Caco-2 (cell line): ENCODE results near the gene TNP2. TPM values are rescaled to one million over a fixed set of nuclear protein-coding genes. Genes with fewer than 3 reads are reported as not detected.

ENCODE experiments used
- BruUV-seq: library from RNA; stranded (reverse); fragments of 400-500 nt; replicated peaks from 2 replicates; lab custom pipeline; 2021; lab: Mats Ljungman, UMichigan
- CTCF ChIA-PET: fragments of 300-600 bp; sonication (Branson Sonifier 250); formaldehyde crosslinking; loops from one replicate; lab custom pipeline; 2022; ENCODE audit warnings: antibody characterized with exemption; lab: Charles Lee
- POLR2A ChIA-PET: fragments of 300-600 bp; sonication (Branson Sonifier 250); formaldehyde crosslinking; loops from one replicate; lab custom pipeline; 2022; ENCODE audit warnings: antibody characterized with exemption; lab: Charles Lee
- DNase-seq, 2 experiments: peaks; one replicate each; pipeline versions ENCODE4 v3.0.0 to v3.0.0-alpha.2; 2020 to 2022
- H3K27me3 ChIP-seq: replicated peaks from 2 replicates; pipeline ENCODE4 v1.6.0; 2011; ENCODE audit warnings: low read length; ENCODE audit not compliant: control insufficient read depth, insufficient read depth
- H3K36me3 ChIP-seq: 2 replicates; pipeline ENCODE4 v1.5.1; 2011; ENCODE audit warnings: low read length; ENCODE audit not compliant: control insufficient read depth, insufficient read depth
- H3K4me1 ChIP-seq: fragments of 250-450 bp; sonication (Bioruptor Pico); 2 replicates; pipeline ENCODE4 v1.5.1; 2020; ENCODE audit warnings: mild to moderate bottlenecking
- H3K4me3 ChIP-seq: 2 replicates; pipeline ENCODE4 v1.5.1; 2011; ENCODE audit warnings: low read depth, mild to moderate bottlenecking, control low read depth, low read length
- H3K9me3 ChIP-seq: fragments of 250-450 bp; sonication (Bioruptor Pico); 2 replicates; pipeline ENCODE4 v1.5.1; 2020; ENCODE audit warnings: mild to moderate bottlenecking, moderate library complexity
- H3K27ac Mint-ChIP-seq: one replicate; pipeline ENCODE4 v1.8.0; 2022; ENCODE audit warnings: mixed read lengths; ENCODE audit not compliant: unreplicated experiment
- H3K27me3 Mint-ChIP-seq: one replicate; pipeline ENCODE4 v1.8.0; 2022; ENCODE audit warnings: mixed read lengths; ENCODE audit not compliant: insufficient read depth, unreplicated experiment
- H3K36me3 Mint-ChIP-seq: one replicate; pipeline ENCODE4 v1.8.0; 2022; ENCODE audit warnings: mild to moderate bottlenecking, mixed read lengths; ENCODE audit not compliant: insufficient read depth, unreplicated experiment
- H3K4me1 Mint-ChIP-seq: one replicate; pipeline ENCODE4 v1.8.0; 2022; ENCODE audit warnings: low read depth, mixed read lengths; ENCODE audit not compliant: unreplicated experiment
- H3K4me3 Mint-ChIP-seq: one replicate; pipeline ENCODE4 v1.8.0; 2022; ENCODE audit warnings: mild to moderate bottlenecking, moderate library complexity, mixed read lengths; ENCODE audit not compliant: unreplicated experiment
- H3K9me3 Mint-ChIP-seq: one replicate; pipeline ENCODE4 v1.8.0; 2022; ENCODE audit warnings: mixed read lengths; ENCODE audit not compliant: unreplicated experiment
- intact Hi-C: fragments of 100-400 bp; cut with micrococcal nuclease; formaldehyde crosslinking; loops from one replicate; pipeline ENCODE4 v1.10.0; 2022; ENCODE audit not compliant: unreplicated experiment
- total RNA-seq: library from RNA; stranded (reverse); gene quantifications from 2 replicates; pipeline ENCODE4 v1.2.3, GENCODE V29; 2022
- TF ChIP-seq, protein P1 (sequence below), 2 experiments: fragments of 200-600 bp in 1 of 2; IDR thresholded peaks; 1 replicate in 1 of 2; 2 replicates in 1 of 2; pipeline versions ENCODE4 v1.5.1 to v1.8.0; 2011 to 2022; ENCODE audit warnings: antibody characterized with exemption in 1 of 2, control low read depth in 1 of 2, inconsistent platforms in 1 of 2, low read depth in 1 of 2, low read length in 1 of 2, mild to moderate bottlenecking in 1 of 2, moderate library complexity in 1 of 2; ENCODE audit not compliant: insufficient read depth in 1 of 2, severe bottlenecking in 1 of 2, unreplicated experiment in 1 of 2

TNP2 gene
- total RNA-seq, 1 experiment from 2014 or later, result not detected

DNA sequence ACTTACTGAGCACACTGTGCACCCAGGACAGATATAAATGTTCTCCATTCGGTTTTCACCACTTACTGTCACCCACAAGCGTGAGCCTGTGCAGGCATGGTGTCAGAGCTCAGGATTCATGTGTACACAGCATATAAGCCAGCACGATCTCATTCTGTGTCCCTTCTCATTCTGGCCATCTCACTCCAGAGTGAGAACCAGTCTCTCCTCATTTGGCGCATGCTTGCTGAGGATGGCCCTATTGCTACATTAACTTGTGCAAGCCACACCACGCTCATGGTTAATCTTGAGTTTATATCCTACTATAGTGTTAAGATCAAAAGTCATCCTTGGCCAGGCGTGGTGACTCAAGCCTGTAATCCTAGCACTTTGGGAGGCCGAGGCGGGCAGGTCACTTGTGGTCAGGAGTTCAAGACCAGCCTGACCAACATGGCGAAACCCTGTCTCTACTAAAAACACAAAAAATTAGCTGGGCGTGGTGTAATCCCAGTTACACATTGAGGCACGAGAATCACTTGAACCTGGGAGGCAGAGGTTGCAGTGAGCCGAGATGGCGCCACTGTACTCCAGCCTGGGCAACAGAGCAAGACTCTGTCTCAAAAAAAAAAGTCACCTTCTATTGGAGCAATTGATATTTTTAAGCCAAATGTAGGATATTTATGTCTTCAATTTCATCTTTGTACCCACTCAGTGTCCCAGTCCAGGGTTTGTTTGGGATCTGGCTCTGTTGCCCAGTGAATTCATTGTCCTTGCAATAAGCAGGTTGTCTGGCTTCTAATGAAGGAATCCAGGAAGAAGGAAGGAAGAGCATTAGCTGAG, 34.0 kb downstream of the TNP2 start:
- Mint-ChIP-seq H3K27ac (no peak overlapping the region), H3K36me3 (no peaks in the 10 kb centered on the region), H3K27me3 (no peaks in the 10 kb centered on the region), H3K4me1 (no peaks in the 10 kb centered on the region), H3K9me3 (no peaks in the 10 kb centered on the region), H3K4me3 (no peak overlapping the region)
- POLR2A ChIA-PET, result interaction anchor here (0.5 kb wide), 1 partner anchor 17 kb away, joined by 5 read pairs; no protein-coding TSS in a partner anchor
- CTCF ChIA-PET, result interaction anchor here (0.7 kb wide), 1 partner anchor 122 kb away, joined by 4 read pairs; no protein-coding TSS in a partner anchor
- no peaks in the 10 kb centered on the region for H3K27me3 ChIP-seq
- intact Hi-C loops, result no loop called here
- no peaks in the 10 kb centered on the region for H3K4me1 ChIP-seq
- no peaks in the 10 kb centered on the region for H3K9me3 ChIP-seq
- no peak for DNase-seq
- H3K4me3 ChIP-seq, result no peak overlapping the region
- no TSS peak for BruUV-seq
- H3K36me3 ChIP-seq, result no peaks in the 10 kb centered on the region
- TF ChIP-seq, protein P1, sequence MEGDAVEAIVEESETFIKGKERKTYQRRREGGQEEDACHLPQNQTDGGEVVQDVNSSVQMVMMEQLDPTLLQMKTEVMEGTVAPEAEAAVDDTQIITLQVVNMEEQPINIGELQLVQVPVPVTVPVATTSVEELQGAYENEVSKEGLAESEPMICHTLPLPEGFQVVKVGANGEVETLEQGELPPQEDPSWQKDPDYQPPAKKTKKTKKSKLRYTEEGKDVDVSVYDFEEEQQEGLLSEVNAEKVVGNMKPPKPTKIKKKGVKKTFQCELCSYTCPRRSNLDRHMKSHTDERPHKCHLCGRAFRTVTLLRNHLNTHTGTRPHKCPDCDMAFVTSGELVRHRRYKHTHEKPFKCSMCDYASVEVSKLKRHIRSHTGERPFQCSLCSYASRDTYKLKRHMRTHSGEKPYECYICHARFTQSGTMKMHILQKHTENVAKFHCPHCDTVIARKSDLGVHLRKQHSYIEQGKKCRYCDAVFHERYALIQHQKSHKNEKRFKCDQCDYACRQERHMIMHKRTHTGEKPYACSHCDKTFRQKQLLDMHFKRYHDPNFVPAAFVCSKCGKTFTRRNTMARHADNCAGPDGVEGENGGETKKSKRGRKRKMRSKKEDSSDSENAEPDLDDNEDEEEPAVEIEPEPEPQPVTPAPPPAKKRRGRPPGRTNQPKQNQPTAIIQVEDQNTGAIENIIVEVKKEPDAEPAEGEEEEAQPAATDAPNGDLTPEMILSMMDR (IDR thresholded peaks at IDR 0.05; ENCODE audit: insufficient read depth in 1 of 2, low read depth in 1 of 2, low read length in 1 of 2, severe bottlenecking in 1 of 2, unreplicated experiment in 1 of 2), result no peak

DNA sequence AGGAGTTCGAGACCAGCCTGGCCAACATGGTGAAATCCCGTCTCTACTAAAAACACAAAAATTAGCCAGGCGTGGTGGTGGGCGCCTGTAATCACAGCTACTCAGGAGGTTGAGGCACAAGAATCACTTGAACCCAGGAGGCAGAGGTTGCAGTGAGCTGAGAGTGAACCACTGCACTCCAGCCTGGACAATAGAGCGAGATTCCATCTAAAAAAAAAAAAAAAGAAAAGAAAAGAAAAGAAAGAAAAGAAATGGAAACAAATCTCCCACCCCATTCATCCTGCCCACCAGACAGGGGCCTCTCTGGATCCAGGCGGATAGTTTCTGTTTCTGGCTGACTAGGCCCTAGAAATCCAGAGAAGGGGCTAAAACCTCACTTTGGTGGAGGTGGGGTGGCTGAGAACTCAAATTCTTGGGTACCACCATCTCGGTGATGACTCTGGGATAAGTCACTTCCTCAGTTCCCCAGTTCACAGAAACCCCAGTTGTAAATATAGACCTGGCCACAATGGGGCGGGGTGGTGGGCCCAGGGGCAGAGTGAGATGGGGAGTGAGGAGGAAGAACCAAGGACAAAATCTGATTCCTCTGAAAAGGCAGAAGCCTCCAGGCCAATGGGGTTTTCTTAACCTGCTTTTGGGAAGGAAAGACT, 35.3 kb downstream of the TNP2 start:
- Mint-ChIP-seq H3K27ac (no peak overlapping the region), H3K27me3 (no peaks in the 10 kb centered on the region), H3K36me3 (no peaks in the 10 kb centered on the region), H3K4me3 (no peak overlapping the region), H3K9me3 (no peaks in the 10 kb centered on the region), H3K4me1 (no peaks in the 10 kb centered on the region)
- TF ChIP-seq, protein P1 (IDR thresholded peaks at IDR 0.05; ENCODE audit: insufficient read depth in 1 of 2, low read depth in 1 of 2, low read length in 1 of 2, severe bottlenecking in 1 of 2, unreplicated experiment in 1 of 2), result peak in 1 of 2 experiments; percentile 7
- no peak for DNase-seq
- ChIA-PET CTCF (no interaction called here), POLR2A (interaction anchor here (0.7 kb wide), 1 partner anchor 9 kb away, joined by 5 read pairs; no protein-coding TSS in a partner anchor)
- Histone ChIP-seq H3K4me3 (no peak overlapping the region), H3K36me3 (no peaks in the 10 kb centered on the region), H3K4me1 (no peaks in the 10 kb centered on the region), H3K27me3 (no peaks in the 10 kb centered on the region), H3K9me3 (no peaks in the 10 kb centered on the region)
- intact Hi-C loops, result no loop called here
- BruUV-seq, result no TSS peak

- POLR2A ChIA-PET, result interaction anchor here (0.7 kb wide), 1 partner anchor 9 kb away, joined by 5 read pairs; no protein-coding TSS in a partner anchor
- Mint-ChIP-seq H3K27ac (no peak overlapping the region), H3K4me3 (no peak overlapping the region), H3K36me3 (no peaks in the 10 kb centered on the region), H3K27me3 (no peaks in the 10 kb centered on the region), H3K4me1 (no peaks in the 10 kb centered on the region), H3K9me3 (no peaks in the 10 kb centered on the region)
- Histone ChIP-seq H3K27me3 (no peaks in the 10 kb centered on the region), H3K4me1 (no peaks in the 10 kb centered on the region), H3K9me3 (no peaks in the 10 kb centered on the region), H3K36me3 (no peaks in the 10 kb centered on the region), H3K4me3 (no peak overlapping the region)
- intact Hi-C loops, result no loop called here
- no peak for DNase-seq
- BruUV-seq, result no TSS peak
- TF ChIP-seq, protein P1 (IDR thresholded peaks at IDR 0.05; ENCODE audit: insufficient read depth in 1 of 2, low read depth in 1 of 2, low read length in 1 of 2, severe bottlenecking in 1 of 2, unreplicated experiment in 1 of 2), result no peak
- CTCF ChIA-PET, result no interaction called here
These were observed 36.0 kb downstream of the TNP2 start for GRCh38 chr16:11232852-11233726.
